Cardiac muscle cell (in vitro differentiated cells and primary cell): ENCODE data around the gene MOB3B. TPM values are rescaled to one million over a fixed set of nuclear protein-coding genes. Genes with fewer than 3 reads are reported as not detected.

Source experiments
- DNase-seq, 2 donors: peaks; one replicate each; pipeline versions ENCODE4 v3.0.0 to v3.0.0-alpha.2; 2010 to 2017; ENCODE audit warnings: low read depth in 1 of 2, low spot score in 1 of 2
- H3K27ac ChIP-seq: fragments of 200-600 bp; sonication (generic); 2 replicates; pipeline ENCODE4 v1.5.1; 2016
- H3K27me3 ChIP-seq: fragments of 200-600 bp; sonication (generic); 2 replicates; pipeline ENCODE4 v1.6.0; 2016; ENCODE audit warnings: control low read depth
- H3K36me3 ChIP-seq: fragments of 200-600 bp; sonication (generic); 2 replicates; pipeline ENCODE4 v1.5.1; 2016; ENCODE audit warnings: control low read depth
- H3K4me1 ChIP-seq: fragments of 200-600 bp; sonication (generic); 2 replicates; pipeline ENCODE4 v1.8.1; 2017; ENCODE audit warnings: low read depth, mild to moderate bottlenecking, mixed run types
- H3K4me3 ChIP-seq: fragments of 200-600 bp; sonication (generic); 2 replicates; pipeline ENCODE4 v1.5.1; 2016; ENCODE audit warnings: mild to moderate bottlenecking
- H3K9me3 ChIP-seq: fragments of 200-600 bp; sonication (generic); 2 replicates; pipeline ENCODE4 v1.5.1; 2017; ENCODE audit warnings: low read depth, mild to moderate bottlenecking, control low read depth
- polyA plus RNA-seq: library from polyadenylated mRNA; unstranded; fragments of >200 nt; fragmentation: Nextera tagmentation; extraction: Ambion mirVana; gene quantifications from 2 replicates; pipeline ENCODE4 v1.2.1, GENCODE V29; 2016
- total RNA-seq: library from RNA; depleted of rRNA; stranded (reverse); fragments of >200 nt; gene quantifications from 2 replicates; pipeline ENCODE4 v1.2.3, GENCODE V29; 2016
- TF ChIP-seq, protein P1 (sequence below): IDR thresholded peaks from 2 replicates; pipeline ENCODE4 v1.5.1; 2012; ENCODE audit warnings: low read depth, mild to moderate bottlenecking, low read length

MOB3B gene
- total and polyA plus RNA-seq, 2 experiments from 2014 or later: 0.74 to 1.7 TPM

DNA sequence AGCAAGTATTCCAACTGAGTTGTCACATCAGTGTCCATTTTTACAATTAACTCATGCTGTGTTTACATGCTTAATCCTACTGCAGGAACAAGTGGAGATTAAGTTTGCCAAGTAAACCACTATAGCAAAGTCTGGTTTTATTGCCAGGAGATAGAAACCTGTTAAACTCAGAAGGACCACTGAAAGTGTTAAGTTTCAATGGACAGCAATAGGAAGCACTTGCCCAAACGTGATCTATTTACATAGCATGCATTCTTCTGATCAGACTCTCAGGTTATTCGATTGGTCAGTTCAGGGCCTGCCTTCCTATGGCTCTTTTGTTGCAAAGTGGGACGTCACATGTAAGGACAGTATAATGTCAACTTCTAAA, 33.5 kb downstream of the MOB3B start:
- Histone ChIP-seq H3K36me3 (no peaks in the 10 kb centered on the region), H3K4me1 (no peaks in the 10 kb centered on the region), H3K4me3 (no peak overlapping the region), H3K27ac (no peak overlapping the region), H3K9me3 (no peaks in the 10 kb centered on the region), H3K27me3 (no peaks in the 10 kb centered on the region)
- DNase-seq: peak in 1 of 2 donors; percentile 11
- TF ChIP-seq, protein P1, sequence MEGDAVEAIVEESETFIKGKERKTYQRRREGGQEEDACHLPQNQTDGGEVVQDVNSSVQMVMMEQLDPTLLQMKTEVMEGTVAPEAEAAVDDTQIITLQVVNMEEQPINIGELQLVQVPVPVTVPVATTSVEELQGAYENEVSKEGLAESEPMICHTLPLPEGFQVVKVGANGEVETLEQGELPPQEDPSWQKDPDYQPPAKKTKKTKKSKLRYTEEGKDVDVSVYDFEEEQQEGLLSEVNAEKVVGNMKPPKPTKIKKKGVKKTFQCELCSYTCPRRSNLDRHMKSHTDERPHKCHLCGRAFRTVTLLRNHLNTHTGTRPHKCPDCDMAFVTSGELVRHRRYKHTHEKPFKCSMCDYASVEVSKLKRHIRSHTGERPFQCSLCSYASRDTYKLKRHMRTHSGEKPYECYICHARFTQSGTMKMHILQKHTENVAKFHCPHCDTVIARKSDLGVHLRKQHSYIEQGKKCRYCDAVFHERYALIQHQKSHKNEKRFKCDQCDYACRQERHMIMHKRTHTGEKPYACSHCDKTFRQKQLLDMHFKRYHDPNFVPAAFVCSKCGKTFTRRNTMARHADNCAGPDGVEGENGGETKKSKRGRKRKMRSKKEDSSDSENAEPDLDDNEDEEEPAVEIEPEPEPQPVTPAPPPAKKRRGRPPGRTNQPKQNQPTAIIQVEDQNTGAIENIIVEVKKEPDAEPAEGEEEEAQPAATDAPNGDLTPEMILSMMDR: no peak

DNA sequence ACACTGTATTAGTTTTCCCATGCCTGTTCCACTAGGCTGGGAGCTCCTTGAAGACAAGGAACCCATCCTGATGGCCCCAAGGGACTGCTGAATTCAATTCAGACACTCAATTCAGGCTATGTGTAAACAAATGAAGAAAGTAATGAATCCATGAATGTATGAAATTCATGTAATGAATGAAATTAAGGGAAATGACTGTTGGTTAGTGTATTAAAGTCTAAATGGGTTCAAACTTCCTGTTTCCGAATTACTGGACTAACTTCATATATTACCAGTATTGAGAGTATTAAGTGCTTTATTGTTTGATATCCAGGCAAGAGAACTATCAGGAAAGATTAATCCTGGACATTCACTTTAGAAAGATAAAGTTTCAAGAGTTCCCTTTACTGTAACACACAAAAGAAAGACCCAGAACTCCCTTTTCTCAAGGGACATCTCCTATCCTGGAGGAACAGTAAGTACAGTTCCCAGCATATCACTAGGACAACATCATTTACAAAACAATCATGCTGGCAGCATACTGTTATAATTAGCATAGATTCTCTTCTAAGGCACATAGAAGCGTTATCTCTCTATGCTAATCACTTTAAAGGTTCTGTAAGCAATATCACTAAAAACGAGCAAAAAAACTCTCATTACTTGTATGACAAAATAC, 34.0 kb downstream of the MOB3B start:
- TF ChIP-seq, protein P1: no peak

DNA sequence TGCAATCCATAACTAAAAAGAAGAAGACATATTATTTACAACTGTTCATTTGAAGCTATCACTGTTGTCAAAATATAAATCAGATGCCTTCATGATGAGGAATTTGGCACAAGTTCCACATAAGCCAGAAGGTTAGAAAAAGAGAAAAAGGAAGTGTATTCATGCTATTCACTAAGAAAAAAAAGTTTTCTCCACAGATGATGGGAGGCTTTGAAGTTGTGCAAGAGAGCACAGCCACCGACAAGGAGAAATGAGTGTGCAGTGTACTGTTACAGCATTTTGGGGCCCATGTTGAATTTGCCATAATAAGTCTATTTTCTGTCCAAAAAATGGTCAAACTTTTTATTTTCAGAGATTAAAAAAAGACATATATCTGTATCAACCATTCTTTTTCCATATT, 38.5 kb downstream of the MOB3B start:
- TF ChIP-seq, protein P1: no peak
- no peaks in the 10 kb centered on the region for H3K4me1 ChIP-seq
- no peaks in the 10 kb centered on the region for H3K36me3 ChIP-seq
- no peaks in the 10 kb centered on the region for H3K27me3 ChIP-seq
- no peak overlapping the region for H3K27ac ChIP-seq
- DNase-seq: peak in 1 of 2 donors; percentile 26
- no peaks in the 10 kb centered on the region for H3K9me3 ChIP-seq
- H3K4me3 ChIP-seq: no peak overlapping the region

More for the DNA sequence above, 34.0 kb downstream of the MOB3B start:
- H3K4me1 ChIP-seq: no peaks in the 10 kb centered on the region
- no peaks in the 10 kb centered on the region for H3K27me3 ChIP-seq
- H3K27ac ChIP-seq: no peak overlapping the region
- H3K9me3 ChIP-seq: no peaks in the 10 kb centered on the region
- no peak overlapping the region for H3K4me3 ChIP-seq
- no peaks in the 10 kb centered on the region for H3K36me3 ChIP-seq
- DNase-seq: no peak

DNA sequence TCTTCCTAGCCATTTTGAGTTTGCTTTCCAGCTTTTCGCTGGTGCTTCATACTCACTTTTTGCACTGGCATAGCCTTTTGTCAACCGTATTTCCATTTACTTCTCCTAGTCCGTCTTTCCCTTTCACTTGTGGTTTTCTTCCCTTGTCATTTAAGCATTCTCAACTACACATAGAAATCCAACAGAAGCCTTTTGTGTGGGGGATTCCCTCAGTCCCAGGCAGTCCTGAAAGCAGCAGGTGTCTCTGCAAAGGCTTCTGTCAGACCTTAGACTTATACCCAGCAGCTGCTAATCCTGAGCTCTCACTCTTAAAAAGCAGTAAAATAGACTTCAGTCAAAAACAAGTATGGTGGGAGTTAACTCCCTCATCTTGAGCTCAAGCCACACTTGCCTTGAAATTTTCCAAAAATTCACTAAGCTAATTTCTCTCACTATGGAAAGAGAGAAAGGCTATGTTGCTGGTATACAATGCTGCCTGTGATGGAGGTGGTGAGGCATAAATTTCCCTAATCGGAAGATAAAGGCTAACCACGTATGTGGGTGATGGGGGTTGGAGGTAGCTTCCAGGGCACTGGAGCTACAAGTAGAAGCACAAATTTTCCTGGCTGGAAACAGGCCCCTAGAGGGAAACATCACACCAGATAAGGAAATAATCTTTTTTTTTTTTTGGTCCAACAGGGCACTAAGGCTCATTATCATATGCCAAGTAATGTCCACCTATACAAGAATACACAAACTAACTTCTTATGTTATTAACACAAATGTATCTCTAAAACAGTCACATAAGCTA, 40.3 kb downstream of the MOB3B start:
- DNase-seq: no peak
- Histone ChIP-seq H3K9me3 (no peaks in the 10 kb centered on the region), H3K36me3 (no peaks in the 10 kb centered on the region), H3K4me3 (no peak overlapping the region), H3K27ac (no peak overlapping the region), H3K27me3 (no peaks in the 10 kb centered on the region), H3K4me1 (no peaks in the 10 kb centered on the region)
- TF ChIP-seq, protein P1: no peak

DNA sequence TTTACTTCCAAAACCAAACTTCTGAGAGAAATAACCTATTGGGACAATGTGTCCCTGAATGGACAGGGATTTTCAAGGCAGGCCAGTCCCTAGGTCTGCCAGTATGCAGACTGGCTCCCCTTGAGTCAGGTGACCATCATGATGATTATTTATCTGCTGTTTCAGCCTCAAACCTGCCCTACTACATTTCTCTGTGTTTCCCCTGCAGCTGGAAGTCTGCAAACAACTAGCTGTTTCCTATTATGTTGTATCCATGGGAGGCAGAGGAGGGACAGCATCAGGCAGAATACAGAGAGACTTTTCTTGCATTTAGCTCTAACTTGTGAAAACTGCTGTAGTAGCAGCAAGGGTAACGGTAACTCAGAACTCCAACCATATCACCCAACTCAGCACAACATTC, 41.7 kb downstream of the MOB3B start:
- Histone ChIP-seq H3K9me3 (no peaks in the 10 kb centered on the region), H3K36me3 (no peaks in the 10 kb centered on the region), H3K27me3 (no peaks in the 10 kb centered on the region), H3K27ac (no peak overlapping the region), H3K4me3 (no peak overlapping the region), H3K4me1 (no peaks in the 10 kb centered on the region)
- TF ChIP-seq, protein P1: no peak
- no peak for DNase-seq
